Stimulated activated CD4-positive, alpha-beta T cell treated with anti-CD3 and anti-CD28 coated beads, Interleukin-12 subunit alpha, Interleukin-12 subunit beta, amount 100 ng/mL, for 4 hours (primary cell): ENCODE data around the gene CDH10.

Source experiments
- DNase-seq: peaks from one replicate; pipeline ENCODE4 v3.0.0-alpha.2; 2020

The CDH10 gene

GRCh38 chr5:24595329-24595728 is 49.4 kb downstream of the CDH10 start:
- DNase-seq, result no peak

- DNase-seq, result no peak
Observed at GRCh38 chr5:24591426-24591825, 53.4 kb downstream of the CDH10 start.

- DNase-seq, result no peak
Observed at GRCh38 chr5:24589566-24589965, 55.2 kb downstream of the CDH10 start.

GRCh38 chr5:24585751-24586150 is 59.0 kb downstream of the CDH10 start:
- DNase-seq, result no peak

- no peak for DNase-seq
Observed at GRCh38 chr5:24571302-24571701, 73.5 kb downstream of the CDH10 start.

GRCh38 chr5:24566933-24567332 is 77.8 kb downstream of the CDH10 start:
- DNase-seq, result no peak

- DNase-seq, result no peak
Observed at GRCh38 chr5:24555229-24555628, 89.5 kb downstream of the CDH10 start.

GRCh38 chr5:24547132-24547531 is 97.6 kb downstream of the CDH10 start:
- no peak for DNase-seq

GRCh38 chr5:24539613-24540012 is 105.2 kb downstream of the CDH10 start:
- DNase-seq, result no peak

GRCh38 chr5:24538346-24538745 is 106.4 kb downstream of the CDH10 start:
- DNase-seq, result no peak

GRCh38 chr5:24535646-24536045 is 109.1 kb downstream of the CDH10 start:
- no peak for DNase-seq

GRCh38 chr5:24530906-24531305 is 113.9 kb downstream of the CDH10 start:
- DNase-seq, result no peak

GRCh38 chr5:24525414-24525813 is 119.4 kb downstream of the CDH10 start:
- no peak for DNase-seq

GRCh38 chr5:24512423-24512822 is 132.4 kb downstream of the CDH10 start:
- no peak for DNase-seq

GRCh38 chr5:24510523-24510988 is 134.2 kb downstream of the CDH10 start:
- DNase-seq, result no peak

- DNase-seq, result no peak
Observed at GRCh38 chr5:24509943-24510342, 134.8 kb downstream of the CDH10 start.

- DNase-seq, result no peak
Observed at GRCh38 chr5:24505258-24505657, 139.5 kb downstream of the CDH10 start.

- DNase-seq, result no peak
Observed at GRCh38 chr5:24497591-24498157, 147.1 kb downstream of the CDH10 start.

- DNase-seq, result no peak
Observed at GRCh38 chr5:24497145-24497544, 147.6 kb downstream of the CDH10 start.

- DNase-seq, result no peak
Observed at GRCh38 chr5:24496268-24496667, 148.5 kb downstream of the CDH10 start.

- DNase-seq, result no peak
Observed at GRCh38 chr5:24492229-24492628, 152.5 kb downstream of the CDH10 start.

- no peak for DNase-seq
Observed at GRCh38 chr5:24491490-24491889, 153.3 kb downstream of the CDH10 start.

GRCh38 chr5:24487368-24488229 is 157.2 kb downstream of the CDH10 start:
- DNase-seq, result no peak

- DNase-seq, result no peak
Observed at GRCh38 chr5:24480952-24481351, 163.8 kb downstream of the CDH10 start.

GRCh38 chr5:24477958-24478357 is 166.8 kb downstream of the CDH10 start:
- DNase-seq, result no peak
